Left renal cortex interstitium (tissue), 4 donors: ENCODE results near the gene CADM1. TPM values are rescaled to one million over a fixed set of nuclear protein-coding genes. Genes with fewer than 3 reads are reported as not detected.

Experiments
- DNase-seq, 4 donors: peaks; one replicate each; pipeline ENCODE4 v3.0.0-alpha.2; 2013; ENCODE audit warnings: low read depth in 4 of 4, low spot score in 2 of 4, missing footprints in 1 of 4
- polyA plus RNA-seq, 4 donors: library from polyadenylated mRNA; unstranded; fragments of 120-200 nt; gene quantifications; one replicate each; pipeline ENCODE4 v1.2.1, GENCODE V29; 2013; ENCODE audit not compliant: insufficient read length in 4 of 4

The CADM1 gene
- 100 to 1,000 TPM; 120 to 140 (median 132) TPM for polyA plus RNA-seq

GRCh38 chr11:115504276-115505158, at the start of gene CADM1:
Gene CADM1, minus strand, starts transcription at chr11:115504415.
- DNase-seq, result peak; percentile 90 to 94 (median 92)

DNA sequence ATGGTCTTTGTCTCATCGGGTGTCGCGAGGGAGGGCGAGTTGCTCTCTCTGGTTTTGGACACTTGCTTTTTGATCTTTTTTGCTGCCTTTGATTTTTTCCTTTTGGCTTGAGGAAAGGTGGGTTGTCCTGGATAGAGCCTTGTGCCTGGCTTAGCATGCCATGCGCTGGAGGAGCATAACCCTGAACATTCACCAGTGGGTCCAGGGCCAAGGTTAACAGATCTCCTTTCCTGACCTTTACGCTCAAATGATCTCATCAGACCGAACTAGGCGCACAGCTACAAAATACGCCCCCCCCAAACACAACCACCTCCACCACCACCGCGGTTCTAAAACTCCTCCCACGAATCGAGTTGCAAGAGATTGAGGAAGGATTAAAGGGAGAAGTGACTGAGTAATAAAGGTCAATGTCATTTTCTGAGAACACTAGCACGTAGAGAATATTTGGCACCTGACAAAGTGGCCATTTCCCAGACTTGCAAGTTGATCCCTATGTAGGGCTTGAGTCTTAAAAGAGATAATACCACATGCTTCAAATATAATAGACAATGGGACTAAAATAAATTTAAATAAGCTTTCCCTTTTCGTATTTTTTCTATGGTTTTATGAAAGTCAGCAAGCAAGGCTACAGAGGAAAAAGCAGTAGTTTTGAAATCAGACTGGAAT, 48.7 kb upstream of the CADM1 start:
- DNase-seq, result no peak

GRCh38 chr11:115552151-115552772, 48.0 kb upstream of the CADM1 start:
- no peak for DNase-seq

- DNase-seq, result no peak
Observed at GRCh38 chr11:115550291-115551059, 46.3 kb upstream of the CADM1 start.

DNA sequence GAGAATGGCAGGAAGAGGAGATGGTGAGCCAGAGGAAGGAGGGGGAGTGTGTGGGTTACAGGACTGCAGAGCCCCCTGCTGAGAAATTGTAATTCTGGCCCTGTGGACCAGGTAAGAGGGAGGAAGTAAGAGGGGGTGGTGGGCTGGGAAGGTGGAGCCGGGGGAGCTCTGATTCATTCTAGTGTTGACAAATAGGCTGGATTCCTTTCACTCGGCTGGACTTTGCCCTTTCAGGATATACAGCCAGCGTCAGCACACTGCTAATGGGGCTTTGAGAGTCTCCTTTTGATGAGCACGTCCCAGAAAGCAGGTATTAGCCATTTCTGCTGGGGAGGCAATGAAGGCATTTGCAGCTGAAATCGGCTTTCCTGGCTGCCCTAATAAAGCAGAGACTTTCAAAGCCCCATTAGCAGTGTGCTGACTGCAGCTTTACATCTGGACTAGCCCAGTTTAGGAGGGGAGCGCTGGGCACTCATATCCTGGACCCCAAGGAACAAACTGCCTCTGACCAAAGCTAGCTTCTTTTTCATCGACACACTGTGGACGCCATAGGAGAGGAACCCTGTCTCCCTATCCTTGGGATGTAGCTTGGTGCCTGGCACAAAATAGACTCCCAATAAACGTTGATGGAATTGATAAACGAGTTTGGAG, 44.8 kb upstream of the CADM1 start:
- DNase-seq, result no peak

GRCh38 chr11:115545581-115546210, 41.5 kb upstream of the CADM1 start:
- DNase-seq, result no peak

DNA sequence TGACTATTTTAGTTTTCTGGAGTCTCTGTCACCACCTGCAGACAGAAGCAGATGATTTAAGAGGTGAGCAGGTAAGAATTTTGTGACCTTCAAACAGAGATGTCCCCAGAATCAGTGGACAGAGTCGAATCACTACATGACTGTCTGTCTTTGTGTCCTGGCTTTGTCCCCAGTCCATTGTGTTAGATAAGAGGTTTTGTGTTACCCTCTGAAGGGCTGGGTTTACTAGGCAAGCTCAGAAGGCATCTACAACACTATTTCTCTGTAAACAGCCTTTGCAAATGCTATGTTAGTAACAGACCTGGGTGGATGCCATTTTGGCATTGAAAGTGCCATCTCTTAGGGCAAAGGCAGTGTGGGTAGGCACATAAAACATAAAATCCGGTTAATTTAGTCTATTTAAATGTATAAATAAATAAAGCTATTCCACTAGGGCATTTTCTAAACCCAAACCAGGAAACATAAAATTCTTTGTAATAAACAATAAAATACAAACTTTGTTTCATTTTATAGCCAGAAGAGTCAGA, 40.3 kb upstream of the CADM1 start:
- no peak for DNase-seq

- DNase-seq, result no peak
Observed at GRCh38 chr11:115541518-115541917, 37.3 kb upstream of the CADM1 start.

GRCh38 chr11:115539844-115540243, 35.6 kb upstream of the CADM1 start:
- no peak for DNase-seq

GRCh38 chr11:115535781-115536180, 31.6 kb upstream of the CADM1 start:
- DNase-seq, result no peak

DNA sequence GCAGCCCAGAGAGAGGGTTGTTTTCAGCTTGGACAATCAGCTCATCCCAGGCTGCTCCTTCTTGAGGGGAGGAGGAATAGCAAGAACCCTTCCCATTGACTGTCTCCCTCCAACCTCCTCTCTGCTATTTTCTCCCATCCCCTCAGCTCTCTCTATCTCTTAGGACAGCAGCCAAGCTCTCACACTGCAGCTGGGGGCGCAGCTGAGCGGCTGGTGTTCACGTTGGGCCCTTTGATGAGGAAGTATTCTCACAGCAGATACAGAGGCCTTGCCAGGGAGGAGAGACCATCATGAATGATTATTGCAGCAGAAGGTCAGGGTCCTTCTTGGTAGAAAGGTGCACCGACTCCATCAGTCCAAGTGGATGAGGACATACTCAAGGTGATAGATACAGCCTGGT, 26.5 kb upstream of the CADM1 start:
- DNase-seq, result no peak

- no peak for DNase-seq
Observed at GRCh38 chr11:115528225-115528624, 24.0 kb upstream of the CADM1 start.

- DNase-seq, result no peak
Observed at GRCh38 chr11:115527534-115528125, 23.4 kb upstream of the CADM1 start.

DNA sequence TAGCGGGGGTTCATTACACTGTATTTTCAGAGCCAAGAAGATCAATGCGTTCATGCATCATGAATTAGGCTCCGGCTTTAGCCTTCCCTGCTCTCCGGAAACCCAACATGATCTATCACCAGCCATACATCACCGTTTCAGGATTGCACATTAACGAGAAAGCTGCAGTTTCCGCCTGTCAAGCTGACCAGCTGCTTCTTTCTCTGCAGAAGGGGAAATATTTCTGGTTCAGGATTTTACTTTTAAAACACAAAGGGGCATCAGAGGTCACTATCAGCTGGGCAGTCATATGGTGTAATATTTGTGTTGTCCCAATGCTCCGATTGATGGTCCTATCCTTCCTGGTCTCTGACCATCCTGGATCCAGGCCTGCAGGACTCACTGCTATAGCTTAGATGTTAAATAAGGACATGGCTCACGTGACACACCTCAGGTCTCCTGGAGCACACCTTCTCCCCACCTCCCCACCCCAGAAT, 21.4 kb upstream of the CADM1 start:
- DNase-seq, result peak in 1 of 4 donors; percentile 45

DNA sequence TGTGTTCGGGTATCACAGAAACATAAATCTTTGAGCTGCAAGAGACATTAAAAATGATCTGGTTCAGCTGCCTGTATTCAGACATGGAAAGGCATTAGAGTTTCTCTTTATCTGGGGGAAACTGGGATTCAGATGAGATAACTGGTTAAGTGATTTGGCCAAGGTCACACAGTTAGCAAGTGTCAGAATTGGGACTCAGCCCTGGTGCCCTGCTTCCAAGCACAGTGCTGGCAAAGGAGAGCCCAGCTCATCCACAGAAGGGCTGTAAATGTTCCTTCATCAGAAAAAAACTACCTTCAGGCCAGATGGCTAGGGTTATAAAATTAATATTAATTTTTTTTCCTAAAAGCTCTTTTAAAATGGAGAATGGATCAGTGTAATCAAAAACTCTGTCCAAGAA, 20.4 kb upstream of the CADM1 start:
- no peak for DNase-seq

DNA sequence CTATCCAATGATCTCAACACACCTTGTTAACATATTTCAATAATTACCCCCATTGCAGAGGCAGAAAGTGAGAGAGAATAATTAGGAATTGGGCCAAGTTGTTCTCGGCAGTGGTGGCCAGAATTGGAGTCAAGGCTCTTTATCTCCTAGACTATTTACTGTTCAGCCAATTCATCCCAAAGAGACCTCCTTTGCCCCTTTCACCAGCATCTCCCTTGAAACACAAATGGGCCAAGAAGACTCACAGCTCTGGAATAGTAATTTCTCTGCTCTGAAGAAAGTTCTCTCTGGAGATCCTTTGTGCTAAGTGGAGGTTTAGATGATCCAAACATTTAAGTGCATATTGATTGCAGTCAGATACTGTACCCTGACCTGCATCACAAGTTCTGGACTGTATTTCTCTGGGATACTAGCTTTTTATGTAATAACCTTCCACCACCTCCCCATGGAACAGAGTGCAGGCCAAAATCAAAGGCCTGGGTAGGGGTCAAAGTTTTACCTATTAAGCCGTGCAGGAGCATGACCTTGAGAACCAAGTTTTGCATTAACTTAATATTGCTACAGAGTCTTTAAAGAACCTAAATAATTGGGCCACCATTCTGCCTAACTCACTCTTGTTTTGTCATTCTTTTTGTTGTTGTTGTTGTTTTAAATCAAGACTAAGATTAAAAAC, 19.6 kb upstream of the CADM1 start:
- no peak for DNase-seq

- no peak for DNase-seq
Observed at GRCh38 chr11:115522302-115522701, 18.1 kb upstream of the CADM1 start.

DNA sequence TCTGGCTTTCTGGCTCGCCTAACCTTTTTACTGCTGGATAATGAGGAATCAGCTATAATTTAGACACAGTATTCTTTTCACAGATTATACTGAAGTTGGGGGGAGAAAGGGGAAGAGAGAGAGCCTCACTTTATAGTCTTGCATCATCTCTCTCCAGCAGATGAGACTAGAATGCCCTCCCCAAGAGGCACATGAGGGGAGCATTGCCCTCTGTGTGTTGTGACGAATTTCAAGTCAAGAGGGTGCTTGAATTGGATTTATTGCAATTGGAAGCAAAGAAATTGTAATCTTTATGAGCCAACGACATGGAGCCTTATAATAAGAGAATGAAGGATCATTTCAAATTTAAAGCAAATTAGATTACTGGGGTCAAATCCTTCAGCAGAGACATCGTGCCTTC, 17.6 kb upstream of the CADM1 start:
- DNase-seq, result no peak
